HG03342 (cell line): Measurements from ENCODE around the gene NF2.

Experiments
- ATAC-seq: cut with Tn5 transposase; IDR thresholded peaks from one replicate; pipeline ENCODE4 v1.9.1; 2021; ENCODE audit warnings: mild to moderate bottlenecking, moderate library complexity; ENCODE audit not compliant: unreplicated experiment

The NF2 gene

DNA sequence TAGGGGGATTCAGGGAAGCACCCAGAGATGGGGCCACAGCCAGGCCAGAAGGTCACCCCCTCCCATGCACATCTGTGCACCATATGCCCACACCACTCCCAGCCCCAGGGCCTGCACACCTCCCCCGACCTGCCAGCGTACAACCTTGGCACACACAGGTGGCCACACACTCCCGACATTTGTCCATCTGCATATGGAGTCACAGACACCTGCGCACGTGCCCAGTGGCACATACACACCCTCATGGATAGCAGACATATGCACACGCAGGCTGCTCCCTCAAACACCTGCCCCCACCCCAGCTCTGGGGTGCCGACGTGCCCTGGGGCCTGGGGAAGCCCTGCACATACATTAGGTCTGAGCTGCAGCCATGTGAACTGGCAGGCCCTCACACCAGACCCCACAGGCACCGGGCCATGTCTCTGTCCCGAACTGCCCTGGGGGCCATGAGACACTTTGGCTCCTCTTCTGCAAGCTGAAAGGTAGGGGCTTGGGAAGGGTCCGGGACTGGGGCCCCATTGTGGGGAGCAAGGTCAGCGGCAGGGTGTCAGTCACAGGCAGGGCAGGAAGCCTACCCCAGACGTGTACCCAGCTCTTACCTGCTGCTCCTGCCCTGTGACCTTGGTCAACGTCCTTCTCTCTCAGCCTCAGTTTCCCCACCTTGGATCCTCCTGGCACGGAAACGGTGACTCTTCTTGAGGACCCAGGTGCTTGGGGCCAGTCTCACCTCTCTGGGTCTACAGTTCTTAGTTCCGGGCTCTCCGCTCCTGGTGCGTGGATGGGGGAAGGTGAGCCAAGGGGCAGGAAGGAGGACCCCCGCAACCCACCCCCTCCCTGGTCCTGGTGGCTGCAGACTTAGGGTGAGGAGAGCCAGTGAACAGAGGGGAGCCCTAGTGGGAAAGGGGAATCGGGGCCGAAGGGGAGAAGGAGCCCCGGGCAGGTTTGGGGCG lies 115.8 kb downstream of the NF2 start:
- no peak for ATAC-seq

DNA sequence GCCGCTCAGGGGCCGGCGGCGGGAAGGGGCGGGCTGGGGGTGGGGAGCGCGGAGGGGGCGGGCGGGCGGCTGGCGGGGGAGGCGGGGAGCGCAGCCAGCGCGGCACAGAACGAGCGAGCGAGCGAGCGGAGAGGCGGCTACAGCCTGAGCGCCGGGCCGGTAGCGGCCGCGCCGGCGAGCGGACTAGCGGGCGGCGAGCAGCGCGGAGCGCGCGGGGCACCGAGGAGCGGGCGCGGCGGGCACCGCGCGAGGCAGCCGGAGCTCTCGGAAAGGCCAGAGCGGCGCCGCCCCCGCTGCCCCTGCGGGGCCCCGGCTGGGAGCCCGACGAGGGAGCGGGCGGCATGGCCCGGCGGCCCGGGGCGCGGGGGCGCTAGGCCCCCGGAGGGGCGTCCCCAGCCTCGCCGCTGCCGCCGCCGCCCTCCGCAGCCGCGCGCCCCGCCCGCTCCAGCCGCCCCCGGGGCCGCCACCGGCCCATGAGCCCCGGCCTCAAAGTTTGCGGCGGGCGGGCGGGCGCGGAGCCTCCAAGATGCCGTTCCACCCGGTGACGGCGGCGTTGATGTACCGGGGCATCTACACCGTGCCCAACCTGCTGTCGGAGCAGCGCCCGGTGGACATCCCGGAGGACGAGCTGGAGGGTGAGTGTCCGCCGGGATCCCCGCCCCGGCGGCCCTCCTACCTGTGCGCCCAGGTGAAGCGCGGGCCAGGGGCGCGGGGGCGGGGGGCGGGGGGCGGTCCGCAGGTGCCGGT lies 116.6 kb downstream of the NF2 start, which contains the start of gene CABP7:
Gene CABP7 (plus strand): TSS at position 105 of the 747 bp plus-strand sequence. CDS start 422 bp downstream, at position 527.
- no peak for ATAC-seq

DNA sequence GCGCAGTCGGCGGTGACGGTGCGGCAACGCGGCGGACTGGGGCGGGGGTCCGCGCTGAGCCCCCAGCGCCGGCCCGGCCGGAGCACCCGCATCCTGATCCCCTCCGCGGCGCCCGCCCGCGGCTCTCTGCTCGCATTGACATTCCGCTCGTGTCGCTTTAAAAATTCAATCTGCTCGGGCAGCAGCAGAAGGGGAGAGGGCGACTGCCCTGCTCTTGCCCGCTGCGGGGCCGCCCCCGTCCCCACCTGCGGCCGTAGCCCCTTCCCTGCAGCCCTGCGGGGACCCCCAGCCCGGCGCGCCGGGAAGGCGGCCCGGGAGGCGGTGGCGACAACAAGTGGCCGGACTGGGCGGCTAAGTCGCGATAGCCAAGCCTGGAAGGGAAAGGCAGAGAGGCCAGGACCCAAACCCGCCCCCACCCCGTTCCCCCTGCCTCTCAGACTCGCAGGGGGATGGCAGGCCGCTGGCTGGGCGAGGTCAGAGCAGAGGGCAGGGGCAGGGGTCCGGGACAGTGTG lies 117.4 kb downstream of the NF2 start:
- no peak for ATAC-seq

DNA sequence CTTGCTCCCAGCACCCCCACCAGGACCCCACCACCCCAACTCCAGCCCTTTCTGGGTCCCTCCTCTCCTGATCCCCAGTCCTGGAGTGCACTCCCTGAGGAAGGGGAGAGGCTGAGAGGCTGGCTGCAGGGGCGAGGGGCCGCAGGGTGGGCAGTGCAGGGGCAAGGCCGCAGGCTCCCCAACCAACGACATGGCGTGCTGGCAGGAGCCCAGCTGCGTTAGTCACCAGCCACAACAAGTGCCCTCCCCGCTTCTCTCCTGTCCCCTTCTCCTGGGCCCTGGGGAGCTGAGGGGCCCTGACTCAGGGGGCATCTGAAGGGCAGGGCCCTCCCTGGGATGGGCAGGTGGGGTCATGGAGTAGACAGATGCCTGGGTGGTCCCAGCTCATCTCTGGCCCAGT lies 118.7 kb downstream of the NF2 start:
- no peak for ATAC-seq

DNA sequence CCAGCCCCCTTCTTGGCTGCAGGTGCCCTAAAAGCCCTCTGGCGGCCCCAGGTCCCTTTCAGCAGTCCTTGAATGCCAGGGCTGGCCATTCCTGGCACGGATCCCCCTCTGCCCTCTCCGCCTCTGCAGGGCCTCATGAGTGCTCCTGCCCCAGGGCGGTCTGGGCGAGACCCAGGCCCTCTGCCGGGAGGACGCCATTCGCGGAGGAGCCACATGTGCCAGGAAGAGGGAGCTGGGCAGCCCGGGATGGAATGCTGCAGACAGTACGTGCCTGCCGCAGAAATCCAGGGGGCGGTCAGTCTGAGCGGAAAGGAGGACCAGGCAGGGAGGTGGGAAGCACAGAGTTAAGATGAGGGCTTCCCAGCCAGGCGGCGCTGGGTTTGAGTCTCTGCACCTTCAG lies 119.2 kb downstream of the NF2 start:
- ATAC-seq = no peak

DNA sequence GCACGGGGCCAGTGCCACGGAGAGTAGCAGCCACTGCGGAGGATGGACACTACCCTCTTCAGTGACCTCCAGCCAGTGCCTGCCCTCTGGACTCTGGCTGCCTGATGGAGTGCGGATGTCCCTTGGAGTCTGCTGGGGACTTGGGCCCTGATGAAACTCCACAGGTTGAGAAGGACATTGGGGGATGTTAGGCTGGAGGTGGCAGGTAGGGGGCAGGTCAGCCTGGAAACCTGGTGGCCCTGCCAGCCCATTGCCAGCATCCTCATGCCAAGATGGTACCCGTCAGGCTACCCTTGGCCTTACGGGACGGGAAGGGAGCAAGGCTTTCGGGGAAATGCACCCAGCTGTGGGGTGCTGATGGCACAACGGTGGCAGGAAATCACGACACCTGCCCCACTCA lies 120.3 kb downstream of the NF2 start:
- ATAC-seq = no peak

DNA sequence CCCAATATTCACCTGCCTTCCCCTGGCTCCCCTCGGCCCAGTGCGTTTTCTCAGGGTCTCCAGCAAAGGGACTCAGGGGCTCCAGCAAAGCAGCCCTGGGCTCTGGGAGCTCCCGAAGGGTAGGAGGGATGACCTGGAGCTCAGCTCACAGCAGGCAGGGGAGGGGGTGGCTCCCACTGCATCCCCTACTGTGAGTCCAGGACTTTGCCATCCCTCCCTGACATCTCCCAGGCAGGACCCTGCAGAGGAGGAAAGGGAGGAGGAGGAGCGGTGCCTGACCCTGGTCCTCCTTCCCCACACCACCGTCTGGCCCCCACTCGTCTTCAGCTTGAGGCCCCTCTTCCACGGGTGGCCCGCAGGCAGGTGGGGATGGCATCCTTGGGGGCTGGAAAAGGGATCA lies 121.4 kb downstream of the NF2 start:
- ATAC-seq = no peak

DNA sequence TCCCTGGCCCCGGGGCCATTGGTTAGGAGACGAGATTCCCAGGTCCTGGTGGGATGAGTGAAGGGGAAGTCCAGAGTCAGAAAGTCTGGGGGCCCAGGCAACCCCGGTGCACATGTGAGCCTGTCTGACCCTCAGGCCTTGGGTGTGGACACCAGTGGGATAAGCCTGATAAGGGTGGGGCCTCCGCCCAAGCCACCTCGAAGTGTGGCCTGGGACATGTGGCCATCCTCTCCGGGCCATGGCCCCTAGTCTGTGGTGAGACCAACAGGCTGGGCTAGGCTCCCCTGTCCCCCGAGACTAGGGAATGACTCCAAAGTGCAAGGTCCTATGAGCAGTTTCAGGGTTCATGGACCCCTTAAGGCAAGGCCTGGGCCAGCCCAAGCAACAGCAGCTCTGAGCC lies 122.7 kb downstream of the NF2 start:
- no peak for ATAC-seq

DNA sequence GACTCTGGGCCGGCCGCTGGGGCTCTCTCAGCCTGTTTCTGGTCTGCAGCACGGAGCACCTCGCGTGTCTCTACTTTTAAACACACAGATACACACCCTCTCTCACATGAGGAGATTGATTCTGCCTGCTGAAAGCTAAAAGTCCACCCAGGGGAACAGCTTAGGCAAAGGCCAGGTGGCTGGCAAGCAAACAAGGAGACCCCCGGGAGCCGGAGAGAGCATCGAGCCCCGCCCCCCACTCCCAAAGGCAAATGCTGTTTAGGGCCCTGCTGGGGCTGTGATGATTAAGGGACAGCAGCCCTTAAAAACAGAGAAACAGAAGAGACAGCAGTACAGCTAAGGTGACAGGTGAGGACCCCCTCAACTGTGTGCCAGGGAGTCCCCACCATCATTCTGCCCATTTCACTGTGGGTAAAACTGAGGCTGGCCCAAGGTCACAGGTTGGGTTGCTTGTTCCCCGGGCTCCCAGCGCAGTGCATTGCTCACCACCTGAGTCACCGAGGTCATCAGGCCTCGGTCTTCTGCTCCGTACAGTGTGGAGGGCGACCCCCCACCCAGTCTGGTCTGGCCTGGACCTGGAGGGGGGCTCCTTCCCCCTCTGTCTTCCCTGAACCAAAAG lies 123.2 kb downstream of the NF2 start:
- no peak for ATAC-seq

DNA sequence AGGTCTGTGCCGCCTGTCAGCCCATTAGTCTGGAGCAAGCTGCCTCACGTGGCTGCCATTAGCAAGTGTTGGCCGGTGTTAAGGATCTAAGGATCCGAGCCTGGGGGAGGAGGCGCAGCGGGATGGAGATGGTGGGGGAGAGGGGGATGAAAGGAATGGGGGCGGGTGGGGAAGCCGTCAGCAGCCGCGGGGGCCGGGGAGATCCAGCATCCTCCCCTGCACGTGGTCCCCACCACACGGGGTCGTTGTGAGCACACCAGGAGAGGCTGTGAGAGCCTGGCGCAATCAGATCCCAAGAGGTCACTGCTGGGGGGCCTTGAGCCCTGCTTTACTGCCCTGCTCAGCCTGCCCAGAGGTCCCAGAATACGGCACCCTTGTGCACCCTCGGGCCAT lies 123.7 kb downstream of the NF2 start:
- ATAC-seq = no peak

DNA sequence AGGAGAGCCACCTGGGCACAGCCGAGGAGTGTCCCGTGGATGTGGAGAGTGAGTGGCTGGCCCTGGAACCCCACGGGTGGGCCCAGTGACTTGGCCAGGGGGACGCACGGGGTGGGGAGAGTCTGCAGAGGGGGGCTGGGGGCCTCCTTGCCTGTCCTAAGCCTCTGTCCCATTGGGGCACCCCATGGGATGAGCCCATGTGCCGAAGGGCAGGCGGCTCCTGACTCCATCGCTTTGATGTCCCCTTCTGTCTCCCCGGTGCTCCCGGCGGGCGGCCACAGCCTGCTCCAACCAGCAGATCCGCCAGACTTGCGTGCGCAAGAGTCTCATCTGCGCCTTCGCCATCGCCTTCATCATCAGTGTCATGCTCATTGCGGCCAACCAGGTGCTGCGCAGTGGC lies 125.7 kb downstream of the NF2 start:
- ATAC-seq = no peak

DNA sequence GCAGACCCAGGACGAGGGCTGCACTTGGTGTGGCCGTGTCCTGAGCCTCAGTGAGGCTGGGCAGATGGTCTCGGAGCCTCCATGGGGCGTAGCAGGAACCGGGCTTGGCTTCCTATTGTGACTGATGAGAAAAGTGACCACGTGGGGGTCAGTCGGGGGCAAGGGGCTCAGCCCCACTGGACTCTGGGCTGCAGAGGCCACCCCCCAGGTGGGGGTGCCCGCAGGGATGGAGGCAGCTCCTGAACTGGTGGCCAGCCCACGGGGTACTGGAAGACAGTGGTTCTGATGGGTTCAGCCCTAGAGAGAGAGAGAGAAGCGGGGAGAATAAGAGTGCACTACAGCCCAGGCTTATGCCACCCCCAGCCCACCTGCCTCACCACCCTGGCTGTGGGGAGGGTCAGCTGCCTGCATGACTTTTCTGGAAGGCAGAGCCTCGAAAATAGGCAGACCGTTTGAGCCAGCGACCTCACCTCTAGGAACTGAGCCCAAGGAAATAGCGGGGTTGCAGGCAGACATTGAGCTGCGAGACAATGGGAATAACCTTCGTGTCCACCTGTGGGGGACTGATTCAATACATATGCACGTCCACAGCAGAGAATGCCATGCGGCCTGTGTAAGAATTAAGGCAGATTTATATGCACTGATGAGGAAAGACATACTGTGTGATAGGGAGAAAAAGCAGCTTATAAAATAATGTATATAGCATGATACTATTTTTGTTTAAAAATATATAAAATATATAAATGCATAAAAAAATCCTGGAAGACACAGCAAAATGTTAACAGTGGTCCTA lies 127.8 kb downstream of the NF2 start:
- no peak for ATAC-seq

DNA sequence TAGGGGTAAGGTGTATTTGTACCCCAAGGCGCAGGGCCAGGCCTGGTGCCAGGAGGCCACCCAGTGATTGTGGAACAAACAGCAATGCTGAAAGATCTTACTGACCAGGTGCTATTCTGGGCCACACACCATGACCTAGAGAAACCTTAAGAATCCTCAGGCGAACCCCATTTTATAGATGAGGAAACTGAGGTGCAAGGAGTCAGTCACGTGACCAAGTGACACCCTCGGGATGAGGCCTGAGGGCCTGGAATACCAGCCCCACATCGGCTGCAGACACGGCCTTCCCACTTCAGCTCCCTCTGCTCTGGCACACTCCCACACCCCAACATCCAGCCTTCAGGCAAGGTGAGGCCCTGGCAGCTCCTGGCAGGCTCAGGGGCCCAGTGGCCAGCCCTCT lies 129.4 kb downstream of the NF2 start:
- no peak for ATAC-seq

DNA sequence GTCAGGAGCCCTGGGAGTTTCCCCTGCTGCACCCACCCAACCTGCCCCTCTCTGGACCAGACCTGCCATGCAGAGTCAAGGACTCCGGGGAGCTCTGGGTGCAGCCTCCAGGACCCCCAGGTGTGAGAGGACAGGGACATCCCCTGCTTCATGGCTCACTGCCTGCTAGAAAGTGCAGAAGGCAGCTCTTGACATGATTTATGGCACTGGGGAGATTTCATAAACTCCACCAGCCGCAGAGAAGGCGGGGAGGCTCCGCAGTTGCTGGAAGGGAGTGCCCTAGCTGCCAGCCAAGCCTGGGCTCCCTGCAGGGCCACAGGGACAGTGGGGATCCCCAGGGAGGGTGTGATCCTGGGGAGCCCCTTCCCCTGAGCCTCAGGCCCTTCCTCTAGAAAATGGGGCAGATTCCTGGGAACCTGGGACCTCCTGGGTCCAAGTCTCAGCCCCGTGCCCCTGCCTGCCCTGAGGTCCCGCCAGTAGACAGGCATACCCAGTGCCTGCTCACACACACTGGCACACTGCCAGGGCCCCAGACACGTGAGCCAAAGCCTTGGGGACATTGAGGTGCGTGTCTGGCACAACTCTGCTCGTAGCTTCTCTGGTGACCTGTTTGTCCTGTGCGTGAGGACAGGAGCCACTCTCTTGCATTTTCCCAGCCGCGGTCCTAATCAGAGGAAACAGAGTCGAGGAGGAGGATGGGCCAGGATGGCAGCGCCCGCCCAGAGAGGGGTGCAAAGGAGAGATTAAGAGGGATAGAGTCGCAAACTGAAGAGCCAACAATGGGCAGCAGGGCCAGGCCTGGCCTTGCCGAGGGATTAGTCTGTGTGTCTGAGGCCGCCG lies 130.1 kb downstream of the NF2 start:
- ATAC-seq = no peak

DNA sequence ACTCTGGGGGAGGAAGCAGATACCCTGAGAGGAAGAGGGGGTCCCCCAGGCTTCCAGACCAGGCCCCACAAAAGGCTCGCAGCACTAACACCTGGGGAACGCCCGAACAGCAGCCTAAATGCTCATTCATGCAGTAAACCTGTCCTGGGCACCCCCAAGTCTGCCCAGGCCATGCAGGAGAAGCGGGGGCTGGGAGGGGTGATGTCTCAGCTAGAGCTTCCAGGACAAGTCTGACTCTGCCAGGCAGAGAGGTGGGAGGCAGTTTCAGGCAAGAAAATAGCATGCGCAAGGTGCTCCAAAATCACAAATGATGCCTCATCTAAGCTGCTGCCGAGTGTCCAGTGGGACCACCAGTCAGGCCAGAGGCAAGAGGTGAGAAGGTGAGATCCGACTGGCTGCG lies 131.0 kb downstream of the NF2 start:
- ATAC-seq = no peak

DNA sequence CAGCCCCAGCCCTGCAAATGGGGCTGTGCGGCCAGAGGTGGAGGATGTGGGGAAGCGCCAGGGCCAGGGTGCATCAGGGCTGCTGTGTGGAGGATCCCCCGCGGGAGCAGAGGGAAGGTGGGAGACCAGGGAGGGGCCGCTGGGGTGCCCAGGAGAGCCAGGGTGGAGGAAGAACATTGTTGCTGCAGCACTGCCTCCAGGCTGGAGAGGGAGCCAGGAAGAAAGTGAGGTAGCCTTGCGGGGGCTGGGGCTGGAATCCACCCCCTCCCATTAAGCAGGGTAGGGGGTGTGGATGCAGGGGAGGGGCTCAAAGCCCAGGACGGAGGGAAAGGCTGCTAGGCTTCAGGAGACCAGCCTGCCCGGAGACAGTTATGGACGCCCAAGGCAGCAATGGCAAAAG lies 131.4 kb downstream of the NF2 start:
- ATAC-seq = no peak

DNA sequence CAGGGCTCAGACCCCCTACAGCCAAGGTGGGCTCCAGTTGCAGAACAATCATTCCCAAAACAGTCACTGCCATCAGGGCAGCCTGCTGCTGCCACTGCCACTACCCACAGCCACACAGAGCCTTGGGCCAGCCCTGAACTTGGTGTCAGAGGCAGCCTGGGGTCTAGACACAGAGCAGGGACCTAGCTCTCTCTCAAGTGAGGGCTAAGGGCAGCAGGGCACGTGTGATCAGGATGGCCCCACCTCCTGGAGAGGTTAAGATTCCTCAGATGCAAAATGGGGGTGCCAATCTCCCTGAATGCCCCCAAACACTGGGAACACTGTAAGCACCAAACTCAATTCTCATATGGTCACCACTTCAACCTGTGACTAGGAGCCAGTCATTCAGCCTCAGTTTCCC lies 132.0 kb downstream of the NF2 start:
- ATAC-seq = no peak

DNA sequence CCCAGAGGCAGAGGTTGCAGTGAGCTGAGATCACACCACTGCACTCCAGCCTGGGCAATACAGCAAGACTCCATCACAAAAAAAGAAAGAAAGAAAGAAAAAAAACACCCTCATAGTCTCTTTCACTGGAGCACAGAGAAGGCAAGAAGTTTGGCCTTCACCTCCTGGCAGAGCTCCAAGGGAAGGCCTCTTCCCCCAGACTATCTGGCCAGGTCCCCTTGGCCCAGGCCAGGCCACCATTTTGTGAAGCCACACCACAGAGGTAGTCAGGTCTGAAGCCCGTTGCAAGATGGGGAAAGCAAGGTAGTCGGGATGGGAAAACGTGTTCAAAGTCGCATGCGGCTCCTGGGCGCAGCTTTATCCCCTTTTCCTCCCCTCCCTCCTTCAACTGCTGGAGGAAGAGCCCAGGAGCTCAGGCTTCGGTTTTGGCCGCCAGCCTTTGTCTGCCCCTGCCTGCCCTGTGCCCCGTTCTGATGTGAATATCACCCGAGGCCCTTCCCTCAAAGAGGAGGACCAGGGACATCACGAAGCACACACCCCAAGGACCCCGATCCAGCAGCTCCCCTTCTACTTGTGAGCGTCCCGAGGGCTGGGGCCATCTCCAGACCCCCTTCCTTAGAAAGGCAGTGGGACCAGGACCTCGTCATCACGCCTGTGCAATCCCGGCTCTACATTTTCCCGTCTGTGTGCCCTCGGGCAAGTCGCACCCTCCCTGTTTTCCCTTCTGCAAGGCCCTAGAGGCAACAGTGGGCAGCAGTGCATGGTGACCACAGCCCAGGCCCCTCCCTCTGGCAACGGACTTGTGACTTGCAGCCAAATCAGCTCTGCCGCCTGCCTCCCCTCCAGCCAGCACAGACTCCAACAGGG lies 134.1 kb downstream of the NF2 start:
- no peak for ATAC-seq
